D721Med (cell line): ENCODE data around the gene DNAJC21.

Experiments
- DNase-seq: peaks from one replicate; pipeline ENCODE4 v3.0.0; 2011; ENCODE audit warnings: low spot score; ENCODE audit not compliant: insufficient read length
- FAIRE-seq: peaks from 2 replicates; lab custom pipeline; 2011; peaks lifted over from hg19 to GRCh38; lab: Jason Lieb, UNC
- CTCF ChIP-seq: IDR thresholded peaks from 2 replicates; pipeline ENCODE4 v1.5.1; 2012; ENCODE audit warnings: mild to moderate bottlenecking, control low read depth; ENCODE audit not compliant: insufficient read depth; ENCODE audit errors: missing control alignments

DNAJC21 gene

GRCh38 chr5:34930462-34930844, 1.1 kb downstream of the DNAJC21 start:
- no peak for FAIRE-seq

DNA sequence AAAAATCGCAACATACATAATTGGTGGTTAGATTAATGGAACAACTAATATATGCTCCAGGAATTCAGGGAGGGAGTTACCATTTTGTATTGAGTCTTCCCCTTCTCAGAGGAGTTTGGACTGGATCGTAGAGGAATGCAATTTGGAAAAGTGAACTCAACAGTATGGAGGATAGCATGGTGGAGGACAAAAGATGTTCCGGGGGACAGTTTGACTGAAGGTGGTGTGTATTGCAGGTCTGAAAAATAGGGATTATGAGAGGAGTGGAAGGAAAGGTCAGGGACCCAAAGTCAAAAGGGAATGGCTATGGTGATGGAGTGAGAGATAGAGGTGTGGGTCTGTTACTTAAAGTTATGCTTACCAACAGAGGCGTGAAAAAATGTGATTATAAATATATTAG, 1.5 kb downstream of the DNAJC21 start:
- no peak for DNase-seq
- TF ChIP-seq CTCF: no peak
- FAIRE-seq: no peak

More at GRCh38 chr5:34930462-34930844, 1.1 kb downstream of the DNAJC21 start:
- no peak for DNase-seq
- no peak for TF ChIP-seq CTCF

DNA sequence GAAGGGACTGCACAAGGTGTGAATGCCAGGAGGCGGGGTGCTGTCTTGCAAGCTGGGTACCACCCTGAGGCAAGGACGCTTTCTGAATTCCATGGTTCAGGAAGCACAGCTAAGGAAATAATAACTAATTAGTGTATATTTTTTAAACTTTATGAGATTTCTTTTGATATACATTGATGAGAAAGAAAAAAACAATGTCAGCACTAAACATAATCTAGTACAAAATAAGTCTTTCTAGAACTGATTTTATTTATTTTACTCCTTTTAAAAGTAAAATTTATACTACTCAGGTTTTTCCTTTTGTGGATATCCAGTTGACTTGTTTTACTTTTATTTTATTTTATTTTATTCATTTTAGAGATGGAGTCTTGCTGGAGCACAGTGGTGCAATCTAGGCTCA, 3.6 kb downstream of the DNAJC21 start:
- TF ChIP-seq CTCF: no peak
- FAIRE-seq (no peak), DNase-seq (no peak)

DNA sequence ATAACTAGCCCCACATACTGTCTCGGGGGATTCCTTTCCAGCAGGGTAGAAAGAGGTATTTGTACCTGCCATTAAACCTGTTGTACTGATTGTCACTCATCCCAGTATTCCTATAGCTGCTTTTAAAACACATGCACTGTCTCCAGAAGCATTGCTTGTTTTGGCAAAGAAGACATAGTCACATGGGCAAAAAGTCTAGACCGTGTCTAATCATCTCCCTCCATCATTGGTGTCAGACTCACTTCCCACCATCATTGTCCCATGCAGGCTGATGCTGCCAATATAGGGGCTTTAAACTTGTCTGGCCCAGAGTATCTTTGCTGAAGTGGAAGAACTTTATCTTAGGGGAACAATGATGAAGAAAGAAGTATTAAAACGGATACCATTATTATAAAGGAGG, 12.6 kb downstream of the DNAJC21 start:
- no peak for FAIRE-seq
- DNase-seq: no peak

GRCh38 chr5:34944044-34944443, 14.7 kb downstream of the DNAJC21 start:
- TF ChIP-seq CTCF: no peak
- FAIRE-seq (no peak), DNase-seq (no peak)

More for the DNA sequence above, 12.6 kb downstream of the DNAJC21 start:
- no peak for TF ChIP-seq CTCF

DNA sequence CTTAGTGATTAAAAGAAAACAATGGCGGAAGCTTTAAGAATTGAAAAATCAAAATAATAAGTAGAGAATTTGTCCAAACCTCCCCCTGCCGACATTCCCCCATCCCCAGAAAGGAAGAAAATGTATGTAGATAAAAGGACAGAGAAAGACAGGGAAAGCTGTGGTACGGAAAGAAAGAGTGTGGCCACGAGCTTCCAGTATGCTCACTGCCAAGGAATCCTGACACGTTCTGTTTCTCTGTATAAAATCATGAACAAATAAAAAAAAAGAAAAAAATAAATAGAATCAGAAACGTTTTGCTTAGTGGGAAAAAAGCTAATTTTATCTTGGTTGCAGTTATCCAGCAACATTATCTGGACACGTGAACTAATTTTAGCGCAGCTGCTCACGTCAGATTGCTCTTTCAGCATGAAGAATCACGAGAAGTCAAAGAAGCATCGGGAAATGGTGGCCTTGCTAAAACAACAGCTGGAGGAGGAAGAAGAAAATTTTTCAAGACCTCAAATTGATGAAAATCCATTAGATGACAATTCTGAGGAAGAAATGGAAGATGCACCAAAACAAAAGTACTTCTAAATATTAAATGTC, 15.2 kb downstream of the DNAJC21 start:
- DNase-seq: no peak
- TF ChIP-seq CTCF: no peak
- no peak for FAIRE-seq

DNA sequence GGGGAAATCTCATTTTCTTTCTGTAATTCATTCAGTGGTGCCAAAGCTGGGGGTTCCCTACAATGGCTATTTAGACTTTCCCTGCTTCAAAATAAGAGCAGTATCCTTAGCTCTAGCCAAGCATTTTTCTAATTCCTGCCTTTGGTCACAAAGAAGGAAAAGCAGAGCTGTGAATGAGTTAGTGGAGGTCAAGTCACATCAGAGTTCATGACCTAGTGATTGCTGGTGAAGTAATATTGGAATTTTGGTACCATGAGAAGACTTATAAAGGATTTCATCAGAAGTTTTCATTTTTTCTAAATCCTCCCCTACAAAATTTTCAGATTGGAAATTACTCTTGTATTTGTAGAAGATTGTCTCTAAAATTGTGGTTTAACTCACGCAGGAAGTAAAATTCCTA, 28.0 kb downstream of the DNAJC21 start:
- TF ChIP-seq CTCF: no peak
- DNase-seq: no peak
- FAIRE-seq: no peak
